ENCODE measurements around the gene OPALIN.
"Not testable (repeated sequence)": the region's sequence is repeated elsewhere in the genome, so short reads cannot be mapped to it uniquely, and the experiment has no call there.

- not testable (repeated sequence) for TF ChIP-seq POLR2AphosphoS5 (IDR thresholded peaks at IDR 0.05; ENCODE audit: low read depth, low read length); POLR2A (IDR thresholded peaks at IDR 0.05; ENCODE audit: low read depth, low read length); TAF1 (IDR thresholded peaks at IDR 0.05; ENCODE audit: borderline replicate concordance, low read depth, low read length)
Observed at GRCh38 chr10:96308854-96309253, 49.9 kb downstream of the OPALIN start.

All from GM12892 (cell line).